Measurements from ENCODE around the gene PER1.
"Not testable (repeated sequence)": the region's sequence is repeated elsewhere in the genome, so short reads cannot be mapped to it uniquely, and the experiment has no call there.

The PER1 gene

DNA sequence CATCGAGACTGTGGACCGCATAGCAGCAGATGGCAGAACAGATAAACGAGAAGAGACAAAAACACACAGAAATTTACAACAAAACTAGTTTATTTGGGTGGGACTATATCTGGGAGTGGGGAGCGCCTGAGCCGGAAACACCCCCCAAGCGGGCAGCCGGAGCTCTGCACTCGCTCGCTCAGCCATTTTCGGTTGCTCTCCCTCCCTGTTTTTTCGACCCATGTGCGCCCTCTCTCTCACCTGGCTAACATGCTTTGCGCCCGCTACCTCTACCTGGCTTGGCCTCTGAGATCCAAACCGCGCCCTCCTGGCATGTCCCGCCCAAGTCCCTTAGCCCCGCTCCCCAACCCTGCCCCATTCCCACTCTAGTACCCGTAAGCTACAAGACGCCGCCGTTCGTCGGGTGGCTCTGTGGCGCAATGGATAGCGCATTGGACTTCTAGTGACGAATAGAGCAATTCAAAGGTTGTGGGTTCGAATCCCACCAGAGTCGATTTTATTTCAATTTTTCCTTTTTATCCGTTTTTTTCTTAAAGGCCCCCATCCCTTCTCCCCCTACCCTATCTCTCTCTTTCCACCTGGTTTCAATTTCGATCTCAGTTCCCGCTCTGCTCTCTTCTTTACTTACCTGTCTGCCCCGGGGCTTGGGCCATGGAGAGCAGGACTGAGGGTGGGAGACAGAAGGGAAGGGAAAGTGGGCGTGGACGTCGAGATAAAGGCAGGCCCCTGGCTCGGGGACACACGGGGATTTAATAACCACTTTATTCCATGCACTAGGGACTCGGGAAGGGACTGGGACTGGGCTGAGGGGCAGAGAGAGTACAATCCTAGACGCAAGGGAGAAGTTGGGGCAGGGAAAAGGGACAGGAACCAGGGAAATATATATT, 31.4 kb downstream of the PER1 start:
- no peak for DNase-seq

DNA sequence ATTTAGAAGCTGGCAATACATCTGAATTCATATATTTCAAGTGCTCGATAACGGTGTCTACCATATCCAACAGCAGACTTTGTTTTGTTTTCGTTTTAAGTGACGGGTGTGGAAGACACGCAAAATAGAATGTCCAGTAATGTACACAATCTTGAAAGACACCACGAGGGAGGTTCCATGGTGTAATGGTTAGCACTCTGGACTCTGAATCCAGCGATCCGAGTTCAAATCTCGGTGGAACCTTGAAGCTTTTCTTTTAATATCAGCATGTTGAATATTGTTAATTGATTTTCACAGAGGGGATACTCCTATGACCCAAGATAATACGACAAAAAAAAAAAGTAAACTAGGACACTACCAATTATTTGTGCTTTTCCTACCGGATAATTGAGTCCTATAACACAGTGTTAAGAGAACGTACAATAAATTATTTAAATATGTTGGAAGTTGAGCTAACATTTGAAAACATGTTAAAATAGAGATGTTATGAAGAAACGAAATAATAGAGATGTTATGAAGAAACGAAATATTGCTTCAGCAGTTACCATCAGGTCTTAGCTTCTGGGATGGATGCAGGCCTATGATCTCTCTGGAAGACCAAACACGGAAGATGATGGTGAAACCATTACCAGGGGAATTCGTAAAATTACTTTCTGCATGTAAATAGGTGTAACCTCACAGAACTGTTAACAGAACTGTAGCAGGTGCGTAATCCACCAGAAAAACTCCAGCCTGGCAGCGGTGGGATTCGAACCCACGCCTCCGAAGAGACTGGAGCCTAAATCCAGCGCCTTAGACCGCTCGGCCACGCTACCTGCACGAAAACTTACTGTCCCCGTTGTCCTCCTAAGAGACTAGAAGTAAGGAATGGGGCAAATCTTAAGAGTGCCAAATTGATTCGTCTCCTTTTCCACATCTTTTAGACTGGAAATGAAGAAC, 32.4 kb downstream of the PER1 start:
- DNase-seq, result peak; percentile 65

DNA sequence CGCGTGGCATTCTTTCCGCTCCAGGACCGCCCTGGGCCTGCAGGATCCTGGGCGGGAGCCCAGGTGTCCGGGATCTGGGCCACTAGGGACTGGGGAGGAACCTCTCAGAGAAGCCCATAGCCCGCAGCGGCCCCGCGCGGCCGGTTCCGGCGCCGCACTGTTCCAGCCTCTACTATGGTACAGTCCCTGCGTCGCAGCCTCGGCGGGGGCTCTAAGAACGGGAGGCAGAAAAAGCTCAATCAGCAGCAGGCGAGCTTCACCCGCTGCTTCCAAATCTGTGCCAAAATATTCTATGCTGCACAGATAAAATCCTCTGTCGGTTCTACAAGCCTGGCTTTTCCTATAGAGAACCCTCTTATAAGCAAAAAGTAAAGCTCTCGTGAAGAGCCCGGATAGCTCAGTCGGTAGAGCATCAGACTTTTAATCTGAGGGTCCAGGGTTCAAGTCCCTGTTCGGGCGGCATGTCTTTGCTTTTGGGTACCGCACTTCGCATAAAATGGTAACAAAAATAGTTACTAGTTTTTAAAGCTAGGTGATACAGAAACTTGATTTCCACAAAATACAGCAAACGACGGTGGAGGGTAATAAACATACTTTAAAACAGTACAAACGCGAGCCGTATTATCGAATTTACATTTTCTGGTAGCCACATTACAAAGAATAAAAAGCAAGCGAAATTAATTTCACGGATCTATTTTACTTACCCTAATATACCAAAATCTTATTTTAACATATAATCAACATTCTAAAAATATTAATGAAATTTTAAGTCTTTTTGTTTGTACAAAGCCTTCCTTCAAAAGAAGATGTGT, 33.2 kb downstream of the PER1 start:
- peak; percentile 50 for DNase-seq

DNA sequence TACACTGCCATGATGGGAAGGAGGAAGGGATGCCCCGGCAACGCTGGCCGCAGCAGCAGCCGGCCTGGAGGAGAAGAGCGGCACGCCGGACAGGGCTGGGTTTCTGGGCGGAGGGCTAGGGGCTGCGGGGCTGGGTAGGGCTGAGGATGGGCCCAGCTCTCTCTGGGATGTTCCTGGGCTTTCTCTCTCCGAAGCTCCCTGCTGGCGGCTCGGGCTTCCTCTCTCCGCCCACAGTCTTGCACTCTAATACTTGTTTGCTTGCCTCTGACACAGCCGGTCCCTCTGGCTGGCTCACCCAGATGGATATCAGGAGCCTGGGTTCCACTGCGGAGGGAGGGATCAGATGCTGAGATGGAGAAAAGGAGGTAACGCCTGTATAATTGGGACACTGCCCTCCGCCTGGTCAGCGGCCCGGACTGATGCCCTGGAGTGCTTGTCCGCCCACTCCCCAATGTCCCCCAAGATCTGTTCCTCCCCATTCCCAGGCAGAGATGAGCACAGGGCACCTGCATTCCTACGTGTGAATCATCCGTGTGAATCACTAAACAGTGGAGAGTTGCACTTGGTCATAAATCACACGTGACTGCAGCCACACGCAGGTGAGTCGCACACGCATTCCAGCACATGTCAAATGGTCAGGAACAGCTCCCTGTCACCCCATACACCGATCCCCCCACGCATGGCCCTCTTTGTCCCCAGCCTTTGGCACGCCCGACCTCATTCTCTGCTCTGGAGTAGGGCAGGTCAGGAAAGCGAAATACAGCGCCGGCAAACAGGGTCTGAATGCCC, 34.0 kb downstream of the PER1 start, which contains the start of gene ALOXE3:
Gene ALOXE3 (minus strand): TSS at position 535 of the 789 bp plus-strand sequence. CDS start 524 bp downstream, at position 11.
- DNase-seq, result no peak

DNA sequence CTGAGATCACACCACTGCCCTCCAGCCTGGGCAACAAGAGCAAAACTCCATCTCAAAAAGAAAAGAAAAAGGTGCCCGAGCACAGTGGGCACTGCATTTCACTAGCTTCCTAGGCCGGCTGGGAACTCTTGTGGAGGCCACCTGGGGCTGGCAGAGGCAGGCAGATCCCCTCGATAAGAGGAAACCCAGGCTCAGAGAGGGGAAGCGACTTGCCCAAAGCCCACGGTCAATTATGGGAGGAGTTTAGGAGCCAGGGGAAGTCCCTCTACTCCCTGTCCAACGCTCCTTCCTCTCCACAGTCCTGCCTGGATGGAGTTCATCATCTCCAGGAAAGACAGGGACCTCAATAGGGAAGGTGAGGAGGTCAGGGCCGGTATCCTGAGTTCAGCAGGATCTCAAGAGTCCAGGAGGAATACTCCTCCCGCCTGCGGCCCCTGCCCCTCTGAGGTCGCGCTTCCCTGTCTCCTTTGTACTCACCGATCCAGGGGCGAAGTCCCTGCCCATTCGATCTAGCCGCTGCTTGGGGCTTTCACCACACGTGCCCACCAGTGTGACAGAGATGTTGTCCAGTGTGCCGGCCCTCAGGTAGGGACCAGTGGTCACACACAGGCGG, 34.7 kb downstream of the PER1 start:
- DNase-seq, result no peak

DNA sequence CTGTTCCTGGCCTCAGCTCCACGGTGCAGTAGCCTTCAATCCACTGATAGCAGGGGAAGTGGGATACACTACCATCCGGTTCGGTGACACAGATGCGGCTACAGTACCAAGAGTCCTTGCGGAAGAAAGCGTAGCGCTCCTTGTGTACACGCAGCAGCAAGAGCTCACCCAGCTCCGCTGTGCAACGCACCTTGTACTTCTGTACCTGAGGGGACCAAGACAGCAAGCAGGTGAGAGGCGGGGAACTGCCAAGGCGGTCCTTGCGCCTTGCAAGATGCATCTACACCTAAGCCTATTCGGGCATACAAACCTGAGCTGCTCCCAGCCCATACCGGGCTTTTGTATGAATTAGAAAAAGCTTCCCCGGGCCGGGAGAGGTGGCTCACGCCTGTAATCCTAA, 35.4 kb downstream of the PER1 start:
- no peak for DNase-seq

DNA sequence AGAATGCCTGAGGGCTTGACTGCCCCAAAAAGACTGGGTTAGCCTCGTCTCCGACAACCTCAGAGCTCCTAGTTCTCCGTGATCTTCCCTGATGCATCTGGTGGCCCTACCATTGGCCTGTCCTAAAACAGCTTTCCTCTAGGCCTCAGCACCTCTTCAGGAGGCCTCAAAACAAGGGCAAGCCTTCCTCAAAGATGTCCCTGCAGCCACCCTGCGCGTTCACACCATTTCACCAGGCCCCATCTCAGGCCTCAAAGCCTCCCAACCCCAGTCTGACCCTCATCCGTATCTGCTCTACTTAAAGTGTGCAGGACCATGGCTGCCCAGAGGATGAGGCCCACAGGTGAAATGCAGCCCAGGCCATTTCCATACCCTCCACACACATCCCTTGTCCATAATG, 41.3 kb downstream of the PER1 start:
- no peak for DNase-seq

DNA sequence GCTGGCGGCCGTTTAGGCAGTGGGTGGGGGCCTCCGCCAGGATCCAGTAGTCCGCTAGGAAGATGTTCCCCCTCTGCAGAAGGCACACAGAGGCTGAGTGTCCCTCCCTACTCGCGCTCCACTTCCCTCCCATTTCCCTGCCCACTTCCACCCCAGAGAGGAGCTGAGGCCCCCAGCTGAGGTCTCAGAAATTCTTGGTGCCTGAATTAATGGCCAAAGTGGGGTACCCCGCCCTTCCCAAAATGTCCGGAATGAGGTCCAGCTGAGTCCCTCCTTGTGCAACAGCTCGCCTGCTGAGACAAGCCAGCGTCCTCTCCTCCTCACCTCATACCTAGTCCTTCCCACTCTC, 41.8 kb downstream of the PER1 start:
- DNase-seq, result no peak

DNA sequence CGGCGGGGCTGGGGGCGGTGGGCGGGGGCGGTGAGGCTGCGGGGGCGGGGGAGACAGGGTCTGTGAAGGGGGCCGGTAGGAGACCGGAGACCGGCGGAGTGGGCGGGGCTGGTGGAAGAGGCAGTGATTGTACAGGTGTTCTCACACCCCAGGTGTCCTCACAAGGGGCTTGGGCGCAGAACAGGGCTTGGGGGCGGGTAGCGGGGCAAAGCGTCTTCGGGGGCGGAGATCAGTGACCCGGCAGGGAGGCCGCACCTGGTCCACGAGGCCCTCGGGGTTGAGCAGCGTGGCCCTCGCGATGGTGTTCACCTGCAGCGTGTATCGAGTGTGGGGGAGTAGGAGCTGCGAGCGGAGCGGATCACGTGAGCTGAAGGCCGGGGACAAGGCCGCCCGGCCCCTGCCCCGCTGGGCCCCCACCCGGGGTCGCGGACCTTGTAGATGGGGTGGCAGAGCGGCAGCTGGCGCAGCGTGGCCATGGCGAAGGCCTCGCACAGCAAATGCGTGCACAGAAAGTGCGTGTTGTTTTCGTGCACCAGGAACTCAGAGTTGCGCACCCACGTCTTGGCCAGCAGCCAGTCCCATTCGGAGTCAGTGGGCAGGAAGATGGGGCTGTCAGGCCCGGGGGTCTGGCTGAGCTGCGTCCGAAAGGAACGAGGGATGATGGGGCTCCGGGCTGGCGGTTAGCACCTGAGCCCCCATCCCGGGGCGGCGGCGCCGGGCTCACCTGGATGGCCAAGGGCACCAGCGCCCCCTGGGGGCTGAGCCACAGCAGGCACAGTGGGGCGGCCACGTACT, 42.3 kb downstream of the PER1 start:
- no peak for DNase-seq

DNA sequence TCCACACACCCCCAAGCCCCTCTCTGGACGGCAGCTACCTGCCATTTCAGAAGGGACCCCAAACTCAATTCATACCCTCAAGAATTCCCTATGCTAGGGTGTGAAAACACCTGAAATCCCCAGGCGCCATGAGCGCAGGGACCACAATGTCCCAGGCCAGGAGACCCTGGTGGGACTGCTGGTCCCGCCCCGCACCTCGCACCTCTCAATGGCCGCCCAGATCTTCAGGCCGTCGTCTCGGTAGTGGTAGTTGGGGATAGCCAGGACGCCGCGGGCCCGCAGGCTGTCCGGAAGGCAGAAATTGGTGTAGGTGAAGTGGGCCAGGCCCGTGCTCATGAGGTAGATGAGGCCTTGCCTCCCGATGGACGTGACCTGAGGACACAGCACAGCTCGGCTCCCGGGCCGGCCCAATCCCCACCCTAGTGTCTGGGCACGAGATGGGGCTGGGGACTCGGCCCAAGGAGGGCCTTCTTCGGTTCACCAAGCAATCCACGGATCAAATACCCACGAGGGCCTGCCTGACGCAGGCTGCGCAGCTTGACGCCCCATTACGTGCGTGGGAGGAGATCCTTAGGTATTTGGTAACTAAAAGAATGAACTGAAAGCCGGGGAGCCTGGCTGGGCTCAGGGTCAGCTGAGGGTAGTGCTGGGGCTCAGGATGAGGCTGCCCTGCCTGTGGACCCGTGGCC, 43.1 kb downstream of the PER1 start:
- no peak for DNase-seq

DNA sequence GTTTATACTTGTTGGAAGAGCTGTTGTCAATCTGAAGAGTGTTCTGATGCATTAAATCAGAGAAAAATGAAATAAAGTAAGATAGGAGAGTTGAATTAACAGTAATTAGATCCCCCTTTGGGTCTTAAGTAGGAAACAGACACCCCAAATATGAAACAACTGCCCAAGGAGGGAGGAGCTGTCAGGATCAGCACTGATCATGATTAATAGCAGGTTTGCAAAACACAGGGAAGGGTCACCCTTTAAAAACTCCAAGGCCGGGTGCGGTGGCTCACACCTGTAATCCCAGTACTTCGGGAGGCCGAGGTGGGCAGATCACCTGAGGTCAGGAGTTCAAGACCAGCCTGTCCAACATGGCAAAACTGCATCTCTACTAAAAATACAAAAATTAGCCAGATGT, 45.2 kb downstream of the PER1 start:
- not testable (repeated sequence) for DNase-seq

DNA sequence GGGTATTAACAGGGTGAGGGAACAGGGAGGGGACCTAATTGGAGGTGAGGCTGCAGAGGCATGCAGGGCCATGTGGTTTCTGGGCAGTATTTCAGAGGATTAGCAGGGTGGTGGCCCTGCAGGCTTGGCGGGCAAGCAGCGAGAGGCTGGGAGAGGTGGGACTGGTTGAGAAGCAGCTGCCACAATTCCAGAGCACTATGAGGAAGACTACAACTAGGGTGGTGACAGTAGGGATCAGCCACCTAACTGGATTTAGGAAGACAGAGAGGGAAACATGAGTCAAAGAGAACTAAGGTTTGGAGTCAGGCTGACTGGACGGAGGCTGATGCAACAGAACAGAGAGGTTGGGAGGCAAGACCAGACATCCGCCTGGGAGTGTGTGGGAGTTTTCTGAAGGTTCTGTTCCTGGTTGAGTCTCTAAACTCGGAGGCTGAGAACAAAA, 46.2 kb downstream of the PER1 start:
- DNase-seq, result no peak

DNA sequence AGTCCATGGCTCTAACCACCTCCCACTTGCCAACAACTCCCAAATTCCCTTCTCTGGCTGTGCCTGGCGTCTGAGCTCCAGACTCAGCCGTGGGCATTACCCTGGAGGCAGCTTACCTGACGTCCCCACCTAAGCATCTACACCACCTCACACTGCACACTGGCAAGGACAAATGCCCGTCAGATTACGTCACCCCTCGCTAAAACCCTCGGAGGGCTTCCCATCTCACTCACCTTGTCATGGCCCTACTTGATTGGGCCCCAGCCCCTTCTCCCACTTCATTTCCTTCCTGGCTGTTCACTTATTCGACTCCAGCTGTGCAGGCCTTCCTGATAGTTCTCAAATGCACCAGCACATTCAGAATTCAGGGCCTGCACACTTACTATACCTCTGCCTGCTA, 47.3 kb downstream of the PER1 start:
- DNase-seq, result no peak

DNA sequence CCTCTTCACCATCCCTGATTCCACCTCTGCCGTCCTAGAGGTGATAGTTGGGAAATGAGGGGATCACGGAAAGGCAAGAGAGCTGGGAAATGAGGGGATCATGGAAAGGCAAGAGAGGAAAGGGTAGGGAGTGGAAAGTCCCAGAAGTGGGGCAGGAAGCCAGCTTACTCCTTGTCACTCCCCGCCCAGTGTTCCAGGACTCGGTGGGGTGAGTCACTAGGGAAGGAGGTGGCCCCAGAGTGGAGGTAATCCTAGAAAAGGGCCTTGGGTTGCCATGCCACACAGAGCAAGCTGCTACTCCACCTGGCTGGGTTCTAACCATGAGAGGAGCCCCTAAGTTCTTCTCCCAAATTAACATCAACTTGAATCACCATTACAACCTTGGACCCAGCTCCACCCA, 48.7 kb downstream of the PER1 start:
- no peak for DNase-seq

DNA sequence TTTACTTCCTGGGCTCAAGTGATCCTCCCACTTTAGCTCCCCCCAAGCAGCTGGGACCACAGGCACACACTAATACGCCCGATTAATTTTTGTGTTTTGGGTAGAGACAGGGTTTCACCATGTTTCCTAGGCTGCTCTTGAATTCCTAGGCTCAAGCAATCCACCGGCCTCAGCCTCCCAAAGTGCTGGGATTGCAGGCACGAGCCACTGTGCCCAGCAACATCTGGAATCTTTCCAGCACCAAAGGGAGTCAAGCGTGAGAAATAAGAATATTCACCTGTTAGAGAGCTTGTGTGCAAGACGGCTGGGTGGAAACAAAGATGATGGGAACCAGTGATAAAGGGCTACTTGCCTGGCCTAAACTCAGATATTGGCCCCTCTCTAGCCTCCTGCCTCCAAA, 50.5 kb downstream of the PER1 start:
- DNase-seq, result no peak

DNA sequence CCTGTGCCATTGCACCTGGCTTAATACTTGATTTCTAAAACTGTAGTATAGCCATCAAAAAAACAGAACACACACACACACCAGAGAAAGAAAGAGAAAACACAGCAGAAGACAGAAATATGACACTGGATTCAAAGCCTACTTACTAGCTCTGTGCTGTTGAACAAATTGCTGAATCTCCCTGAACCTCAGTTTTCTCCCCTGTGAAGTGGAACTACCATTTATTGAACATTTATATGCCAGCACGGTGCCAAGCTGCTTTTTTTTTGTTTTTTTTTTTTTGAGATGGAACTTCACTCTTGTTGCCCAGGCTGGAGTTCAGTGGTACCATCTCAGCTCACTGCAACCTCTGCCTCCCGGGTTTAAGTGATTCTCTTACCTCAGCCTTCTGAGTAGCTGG, 51.4 kb downstream of the PER1 start:
- no peak for DNase-seq

DNA sequence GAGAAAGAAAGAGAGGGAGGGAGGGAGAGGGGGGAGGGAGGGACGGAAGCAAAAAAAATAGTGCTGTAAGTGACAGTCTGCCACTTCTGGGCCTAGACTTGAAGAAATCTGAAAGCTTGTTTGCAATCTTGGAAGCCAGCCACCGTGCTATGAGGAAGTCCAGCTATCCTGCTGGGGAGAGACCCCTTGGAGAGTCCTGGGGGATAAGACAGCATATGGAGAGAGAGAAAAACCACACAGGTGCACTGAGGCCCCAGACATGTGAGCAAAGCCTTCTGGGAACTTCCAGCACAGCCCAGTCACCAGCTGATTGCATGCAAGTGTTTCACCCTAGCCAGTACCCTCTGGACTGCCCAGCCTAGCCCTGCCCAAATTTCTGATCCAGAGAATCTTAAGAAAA, 52.1 kb downstream of the PER1 start:
- no peak for DNase-seq

DNA sequence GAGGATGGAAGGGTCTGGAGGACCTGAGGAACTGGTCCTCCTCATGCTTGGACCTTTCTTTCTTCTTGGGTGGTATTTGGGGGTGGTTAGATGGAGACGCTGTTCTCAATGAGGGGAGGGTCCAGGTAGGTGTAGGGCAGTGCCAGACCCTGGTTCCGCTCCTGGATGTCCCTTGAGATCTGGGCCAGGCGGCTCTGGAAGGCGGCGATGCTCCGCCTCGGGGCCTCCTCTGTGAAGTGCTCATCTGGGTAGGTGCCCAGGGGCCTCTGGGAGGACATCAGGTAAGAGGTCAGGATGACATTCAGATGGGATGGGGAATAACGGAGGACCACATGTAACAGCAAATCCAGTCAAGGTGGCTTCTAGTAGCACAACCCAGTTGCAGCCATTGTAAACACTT, 55.7 kb downstream of the PER1 start:
- DNase-seq, result no peak

DNA sequence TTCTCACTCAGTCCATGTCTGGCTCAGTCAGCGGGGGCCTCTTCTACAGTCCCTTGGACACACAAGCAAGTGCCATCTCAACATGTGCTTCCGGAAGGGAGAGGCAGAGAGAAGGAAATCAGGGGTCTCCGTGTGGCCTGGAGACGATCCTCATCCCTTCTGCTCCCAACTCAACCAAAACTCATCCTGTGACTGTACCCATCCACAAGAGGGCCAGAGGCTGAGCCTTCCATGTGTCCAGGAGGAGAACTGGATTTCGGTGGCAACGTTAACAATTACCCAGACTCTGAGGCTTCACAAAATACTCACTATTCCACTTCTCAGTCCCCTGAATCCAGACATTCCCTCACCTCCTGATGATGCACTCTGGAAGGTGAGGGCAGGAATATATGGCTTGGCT, 56.8 kb downstream of the PER1 start:
- no peak for DNase-seq

DNA sequence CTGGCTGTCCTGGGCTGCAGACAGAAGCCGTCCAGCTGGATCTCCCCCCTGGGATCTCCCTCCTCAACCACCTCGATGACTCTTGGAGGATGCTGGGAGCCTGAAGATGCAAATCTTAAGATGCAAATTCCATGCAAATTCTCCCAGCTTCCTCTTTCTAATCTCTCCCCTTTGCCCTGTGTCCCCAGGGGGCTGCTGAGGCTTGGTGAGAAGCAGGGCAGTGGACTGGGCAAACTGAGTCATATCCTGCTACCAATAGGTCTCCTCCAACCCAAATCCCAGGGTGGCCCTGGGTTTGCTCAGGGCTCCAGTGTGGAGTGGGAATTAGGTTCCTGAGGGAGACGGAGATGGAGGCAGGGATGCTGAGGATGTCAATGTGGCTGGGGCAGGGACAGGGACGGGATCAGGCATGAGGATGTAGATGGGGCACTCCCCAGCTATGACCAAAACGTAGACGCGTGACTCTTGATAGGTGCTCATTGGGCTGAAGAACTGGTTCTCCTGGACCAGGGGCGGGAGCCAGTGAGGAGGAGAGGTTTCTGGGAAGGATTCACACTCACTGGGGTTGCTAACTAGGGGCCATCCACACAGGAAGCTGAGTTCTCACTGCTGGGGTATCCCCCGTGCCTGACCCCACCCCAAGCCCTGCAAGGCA, 61.0 kb downstream of the PER1 start:
- no peak for DNase-seq

All from KG1 (cell line).